Measurements from ENCODE around the gene ENTHD1. TPM values are rescaled to one million over a fixed set of nuclear protein-coding genes. Genes with fewer than 3 reads are reported as not detected.

Gene ENTHD1
- total RNA-seq, 1 donor from 2014 or later, result not detected

GRCh38 chr22:39693943-39694500 lies 199.5 kb downstream of the ENTHD1 start:
- DNase-seq (ENCODE audit: low spot score in 2 of 2, unreplicated experiment in 2 of 2), result no peak
- Mint-ChIP-seq H3K9me3 (no peaks in the 10 kb centered on the region), H3K4me3 (no peak overlapping the region), H3K27ac (no peak overlapping the region), H3K36me3 (no peaks in the 10 kb centered on the region), H3K4me1 (peaks cover 18% of the 10 kb centered on the region), H3K27me3 (ENCODE audit: low read depth) (peaks cover 34% of the 10 kb centered on the region)
- TF ChIP-seq, protein P1, sequence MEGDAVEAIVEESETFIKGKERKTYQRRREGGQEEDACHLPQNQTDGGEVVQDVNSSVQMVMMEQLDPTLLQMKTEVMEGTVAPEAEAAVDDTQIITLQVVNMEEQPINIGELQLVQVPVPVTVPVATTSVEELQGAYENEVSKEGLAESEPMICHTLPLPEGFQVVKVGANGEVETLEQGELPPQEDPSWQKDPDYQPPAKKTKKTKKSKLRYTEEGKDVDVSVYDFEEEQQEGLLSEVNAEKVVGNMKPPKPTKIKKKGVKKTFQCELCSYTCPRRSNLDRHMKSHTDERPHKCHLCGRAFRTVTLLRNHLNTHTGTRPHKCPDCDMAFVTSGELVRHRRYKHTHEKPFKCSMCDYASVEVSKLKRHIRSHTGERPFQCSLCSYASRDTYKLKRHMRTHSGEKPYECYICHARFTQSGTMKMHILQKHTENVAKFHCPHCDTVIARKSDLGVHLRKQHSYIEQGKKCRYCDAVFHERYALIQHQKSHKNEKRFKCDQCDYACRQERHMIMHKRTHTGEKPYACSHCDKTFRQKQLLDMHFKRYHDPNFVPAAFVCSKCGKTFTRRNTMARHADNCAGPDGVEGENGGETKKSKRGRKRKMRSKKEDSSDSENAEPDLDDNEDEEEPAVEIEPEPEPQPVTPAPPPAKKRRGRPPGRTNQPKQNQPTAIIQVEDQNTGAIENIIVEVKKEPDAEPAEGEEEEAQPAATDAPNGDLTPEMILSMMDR (IDR thresholded peaks at IDR 0.05; ENCODE audit: unreplicated experiment), result no peak

Other genes with a start within 250 kb of the ENTHD1 start
- 0.11 TPM in 1 of 3 replicates, not detected in the others for gene GRAP2, start 7.3 kb upstream of the ENTHD1 start, total RNA-seq
- gene TMA7B, start 66.6 kb upstream of the ENTHD1 start, total RNA-seq, result not detected in 3 replicates
- gene FAM83F, start 101.2 kb upstream of the ENTHD1 start, total RNA-seq, result 6.5 to 8.0 TPM (median 7.2 TPM) in 3 replicates